ENCODE data around the gene GJB2.

GJB2 gene

DNA sequence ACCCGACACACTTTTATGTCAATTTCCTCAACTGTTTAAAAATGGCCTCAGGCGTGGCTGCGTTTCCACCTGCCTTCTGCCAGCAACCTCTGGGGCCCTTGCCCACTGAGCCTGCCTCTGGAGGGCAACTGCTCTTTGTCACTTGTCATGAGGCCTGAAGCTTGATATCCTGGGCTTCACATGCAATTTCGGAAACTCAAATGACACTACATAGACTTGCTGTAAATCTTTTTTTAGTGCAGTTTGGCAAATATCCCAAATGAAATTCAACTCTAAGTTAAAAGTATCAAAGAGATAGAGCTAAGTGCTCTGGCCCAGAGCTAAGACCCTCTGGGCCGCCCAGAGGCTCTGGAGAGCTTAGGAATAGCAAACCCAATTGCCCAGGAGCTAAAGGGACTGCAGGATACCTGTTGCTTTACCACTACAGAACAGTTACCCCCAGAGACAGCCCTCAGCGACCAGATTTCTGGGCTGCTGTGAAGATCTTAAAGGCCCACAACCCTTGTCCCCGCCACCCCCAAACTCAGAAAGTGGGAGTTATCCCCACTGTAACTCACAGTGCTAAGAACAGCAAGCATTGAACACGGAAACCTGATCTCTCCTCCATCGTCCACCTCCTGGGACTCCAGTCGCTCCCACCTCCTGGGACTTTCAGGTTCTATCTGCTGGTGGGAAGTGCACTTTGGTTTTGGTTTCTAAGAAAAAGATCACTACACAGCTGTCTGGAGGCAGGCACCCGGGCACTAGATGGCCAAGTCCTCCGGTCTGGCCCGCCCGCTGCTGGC is 51.3 kb downstream of the GJB2 start:
- DNase-seq (ENCODE audit: low spot score), result no peak

DNA sequence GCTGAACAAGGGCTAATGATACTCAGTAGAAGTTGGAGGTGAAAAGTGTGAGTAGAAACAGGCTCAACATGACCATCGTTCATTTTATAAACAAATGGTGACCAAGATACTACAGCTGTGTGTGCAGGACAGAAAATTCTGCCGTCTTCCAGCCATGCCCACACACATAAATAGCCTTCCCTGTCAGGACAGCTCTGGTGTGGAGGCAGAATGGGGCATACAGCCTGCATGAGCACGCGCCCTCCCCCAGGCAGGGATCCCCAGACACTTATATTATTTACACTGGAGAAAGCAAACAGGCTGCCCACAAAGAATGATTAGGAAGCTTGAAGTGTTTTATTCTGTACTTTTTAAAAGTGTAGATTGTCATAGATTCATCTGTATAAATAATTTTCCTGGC is 52.3 kb downstream of the GJB2 start:
- DNase-seq (ENCODE audit: low spot score), result no peak

GRCh38 chr13:20137875-20138274 is 54.9 kb downstream of the GJB2 start:
- DNase-seq (ENCODE audit: low spot score), result no peak
